OCI-LY3 (cell line): Measurements from ENCODE around the gene BTBD7.

Experiments
- H2AFZ ChIP-seq: fragments of 200-600, 300-600 bp; shearing (Covaris generic); 2 replicates; pipeline ENCODE4 v1.6.0; 2014; ENCODE audit warnings: antibody characterized with exemption, low read depth, low read length
- H3K27ac ChIP-seq: fragments of 200-600, 300-600 bp; sonication (generic); 2 replicates; pipeline ENCODE4 v1.5.1; 2014; ENCODE audit warnings: mild to moderate bottlenecking, low read length, moderate library complexity, mixed read lengths
- H3K27me3 ChIP-seq: fragments of 200-600, 300-600 bp; sonication (generic); 2 replicates; pipeline ENCODE4 v1.6.1; 2014; ENCODE audit warnings: low read depth, low read length, mixed read lengths
- H3K36me3 ChIP-seq: fragments of 200-600, 300-600 bp; sonication (generic); replicated peaks from 2 replicates; pipeline ENCODE3; 2014; ENCODE audit warnings: low read depth, low read length, mixed read lengths
- H3K4me1 ChIP-seq: fragments of 300-600, 200-600 bp; sonication (generic); 2 replicates; pipeline ENCODE4 v1.6.1; 2014; ENCODE audit warnings: low read length, mixed read lengths
- H3K4me2 ChIP-seq: fragments of 200-600, 300-600 bp; sonication (generic); 2 replicates; pipeline ENCODE4 v1.6.1; 2014; ENCODE audit warnings: low read length, mixed read lengths
- H3K4me3 ChIP-seq: fragments of 300-600, 200-600 bp; sonication (generic); 2 replicates; pipeline ENCODE4 v1.5.1; 2014; ENCODE audit warnings: antibody characterized with exemption, mild to moderate bottlenecking, low read length, moderate library complexity
- H3K79me2 ChIP-seq: fragments of 300-600, 200-600 bp; shearing (Covaris generic); 2 replicates; pipeline ENCODE4 v1.6.1; 2014; ENCODE audit warnings: mild to moderate bottlenecking, low read length, mixed read lengths
- H3K9ac ChIP-seq: fragments of 300-600, 200-600 bp; shearing (Covaris generic); 2 replicates; pipeline ENCODE4 v1.6.0; 2014; ENCODE audit warnings: mild to moderate bottlenecking, low read length, moderate library complexity
- H3K9me3 ChIP-seq: fragments of 200-600, 300-600 bp; shearing (Covaris generic); 2 replicates; pipeline ENCODE4 v1.6.1; 2014; ENCODE audit warnings: low read length, mixed read lengths; ENCODE audit not compliant: insufficient read depth
- H4K20me1 ChIP-seq: fragments of 200-600, 300-600 bp; sonication (generic); 2 replicates; pipeline ENCODE4 v1.6.1; 2016; ENCODE audit warnings: low read length, mixed read lengths; ENCODE audit not compliant: insufficient read depth
- EZH2phosphoT487 ChIP-seq: fragments of 200-600 bp; shearing (Covaris generic); IDR thresholded peaks from 2 replicates; pipeline ENCODE4 v1.6.1; 2018; ENCODE audit warnings: antibody characterized with exemption, mixed run types, low read depth
- TF ChIP-seq, protein P1 (sequence below): fragments of 200-600, 300-600 bp; sonication (generic); IDR thresholded peaks from 2 replicates; pipeline ENCODE4 v1.5.1; 2014; ENCODE audit warnings: antibody characterized with exemption, low read length, low read depth

The BTBD7 gene

GRCh38 chr14:93223565-93223964 lies 109.3 kb downstream of the BTBD7 start:
- no peaks in the 10 kb centered on the region for H3K4me1 ChIP-seq
- no peaks in the 10 kb centered on the region for H4K20me1 ChIP-seq
- no peak for TF ChIP-seq EZH2phosphoT487
- TF ChIP-seq, protein P1, sequence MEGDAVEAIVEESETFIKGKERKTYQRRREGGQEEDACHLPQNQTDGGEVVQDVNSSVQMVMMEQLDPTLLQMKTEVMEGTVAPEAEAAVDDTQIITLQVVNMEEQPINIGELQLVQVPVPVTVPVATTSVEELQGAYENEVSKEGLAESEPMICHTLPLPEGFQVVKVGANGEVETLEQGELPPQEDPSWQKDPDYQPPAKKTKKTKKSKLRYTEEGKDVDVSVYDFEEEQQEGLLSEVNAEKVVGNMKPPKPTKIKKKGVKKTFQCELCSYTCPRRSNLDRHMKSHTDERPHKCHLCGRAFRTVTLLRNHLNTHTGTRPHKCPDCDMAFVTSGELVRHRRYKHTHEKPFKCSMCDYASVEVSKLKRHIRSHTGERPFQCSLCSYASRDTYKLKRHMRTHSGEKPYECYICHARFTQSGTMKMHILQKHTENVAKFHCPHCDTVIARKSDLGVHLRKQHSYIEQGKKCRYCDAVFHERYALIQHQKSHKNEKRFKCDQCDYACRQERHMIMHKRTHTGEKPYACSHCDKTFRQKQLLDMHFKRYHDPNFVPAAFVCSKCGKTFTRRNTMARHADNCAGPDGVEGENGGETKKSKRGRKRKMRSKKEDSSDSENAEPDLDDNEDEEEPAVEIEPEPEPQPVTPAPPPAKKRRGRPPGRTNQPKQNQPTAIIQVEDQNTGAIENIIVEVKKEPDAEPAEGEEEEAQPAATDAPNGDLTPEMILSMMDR: no peak
- no peak overlapping the region for H3K4me3 ChIP-seq
- H3K4me2 ChIP-seq: no peak overlapping the region
- no peaks in the 10 kb centered on the region for H3K9me3 ChIP-seq
- H3K79me2 ChIP-seq: no peaks in the 10 kb centered on the region
- H3K36me3 ChIP-seq: peaks cover 23% of the 10 kb centered on the region
- H3K27me3 ChIP-seq: no peaks in the 10 kb centered on the region
- H3K27ac ChIP-seq: no peak overlapping the region
- H2AFZ ChIP-seq: no peak overlapping the region
- no peak overlapping the region for H3K9ac ChIP-seq

DNA sequence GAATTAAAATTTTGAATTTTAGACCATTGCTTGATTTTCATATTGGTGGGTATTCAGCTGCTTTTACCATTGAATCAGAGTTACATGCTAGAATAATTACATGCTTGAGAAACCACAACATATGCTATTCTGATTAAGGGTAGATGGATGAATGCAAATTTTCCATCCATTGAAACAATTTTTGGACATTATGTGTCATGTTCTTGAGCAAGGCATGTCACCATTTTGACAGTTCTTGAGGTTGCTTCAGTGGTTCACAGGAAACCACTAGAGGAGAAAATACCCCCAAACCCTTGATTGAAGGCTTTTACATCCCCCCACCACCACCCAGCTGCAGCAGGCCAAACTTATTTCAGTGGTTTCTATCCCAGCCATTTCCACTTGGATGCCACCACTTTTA lies 112.3 kb downstream of the BTBD7 start:
- Histone ChIP-seq H3K4me3 (no peak overlapping the region), H3K27me3 (no peaks in the 10 kb centered on the region), H3K9me3 (no peaks in the 10 kb centered on the region), H3K4me1 (no peaks in the 10 kb centered on the region), H2AFZ (no peak overlapping the region), H3K27ac (no peak overlapping the region), H3K4me2 (no peak overlapping the region), H4K20me1 (no peaks in the 10 kb centered on the region), H3K36me3 (peaks cover 9% of the 10 kb centered on the region), H3K9ac (no peak overlapping the region), H3K79me2 (no peaks in the 10 kb centered on the region)
- TF ChIP-seq EZH2phosphoT487: no peak
- TF ChIP-seq, protein P1: no peak

GRCh38 chr14:93219103-93219726 lies 113.6 kb downstream of the BTBD7 start:
- no peaks in the 10 kb centered on the region for H3K79me2 ChIP-seq
- no peak overlapping the region for H3K9ac ChIP-seq
- no peaks in the 10 kb centered on the region for H3K9me3 ChIP-seq
- no peak overlapping the region for H3K4me2 ChIP-seq
- no peaks in the 10 kb centered on the region for H4K20me1 ChIP-seq
- no peak overlapping the region for H3K4me3 ChIP-seq
- H3K36me3 ChIP-seq: peaks cover 16% of the 10 kb centered on the region
- H3K4me1 ChIP-seq: no peaks in the 10 kb centered on the region
- H3K27me3 ChIP-seq: no peaks in the 10 kb centered on the region
- TF ChIP-seq, protein P1: peak; percentile 81
- TF ChIP-seq EZH2phosphoT487: no peak
- H2AFZ ChIP-seq: no peak overlapping the region
- H3K27ac ChIP-seq: no peak overlapping the region

DNA sequence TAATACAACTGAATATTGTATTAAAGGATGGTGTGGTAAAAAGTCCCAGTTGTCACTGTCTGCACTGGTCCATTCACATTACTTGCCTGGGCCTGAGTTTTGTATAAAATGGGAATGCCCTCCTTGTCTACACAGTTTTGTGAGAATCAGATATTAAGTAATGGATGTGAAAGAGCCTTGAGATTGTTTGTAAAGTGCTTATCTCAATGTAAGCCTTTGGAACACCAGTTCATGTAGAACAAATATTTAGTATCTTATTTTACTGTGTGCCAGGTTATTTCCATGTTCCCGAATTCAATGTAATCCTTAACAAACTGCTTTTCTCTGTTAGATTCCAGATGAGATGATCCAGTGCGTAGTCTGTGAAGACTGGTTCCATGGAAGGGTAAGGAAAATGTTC lies 118.2 kb downstream of the BTBD7 start:
- H3K4me1 ChIP-seq: peaks cover 22% of the 10 kb centered on the region
- no peaks in the 10 kb centered on the region for H3K79me2 ChIP-seq
- H3K4me2 ChIP-seq: no peak overlapping the region
- TF ChIP-seq EZH2phosphoT487: no peak
- TF ChIP-seq, protein P1: no peak
- H3K4me3 ChIP-seq: no peak overlapping the region
- no peak overlapping the region for H3K9ac ChIP-seq
- H3K9me3 ChIP-seq: no peaks in the 10 kb centered on the region
- no peaks in the 10 kb centered on the region for H3K27me3 ChIP-seq
- no peak overlapping the region for H3K27ac ChIP-seq
- H2AFZ ChIP-seq: no peak overlapping the region
- 0 out of 2 replicates have a peak, but pooled peaks cover 3% of the 10 kb centered on the region for H4K20me1 ChIP-seq
- H3K36me3 ChIP-seq: peaks cover 12% of the 10 kb centered on the region
